VCaP (cell line): ENCODE data around the gene LRRC70.

Experiments
- H3K27ac ChIP-seq: fragments of 450-650 bp; 2 replicates; pipeline ENCODE4 v1.5.1; 2017
- CTCF ChIP-seq: fragments of 450-650 bp; conservative IDR thresholded peaks from 2 replicates; pipeline ENCODE4 v1.5.1; 2017; ENCODE audit warnings: mild to moderate bottlenecking, moderate library complexity

Gene LRRC70

DNA sequence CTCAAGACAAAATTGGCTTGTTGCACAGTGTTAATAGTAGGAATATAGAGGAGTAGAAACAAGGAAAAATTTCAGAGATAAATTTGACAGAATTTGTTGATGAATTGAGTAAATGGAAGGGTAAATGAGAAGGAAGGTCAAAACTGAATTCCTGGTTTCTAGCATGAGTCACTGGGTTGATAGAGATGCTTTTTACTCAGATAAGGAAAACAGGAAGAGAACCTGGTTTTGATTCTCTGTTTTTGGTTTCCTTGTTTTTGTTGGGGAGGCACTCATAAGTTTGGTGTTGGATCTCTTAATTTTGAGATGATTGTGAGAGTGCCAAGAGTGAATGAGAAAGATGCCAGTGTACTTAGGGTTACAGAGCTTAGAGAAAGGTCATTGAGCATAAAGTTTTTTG lies 7.1 kb downstream of the LRRC70 start:
- no peak overlapping the region for H3K27ac ChIP-seq
- no peak for TF ChIP-seq CTCF

DNA sequence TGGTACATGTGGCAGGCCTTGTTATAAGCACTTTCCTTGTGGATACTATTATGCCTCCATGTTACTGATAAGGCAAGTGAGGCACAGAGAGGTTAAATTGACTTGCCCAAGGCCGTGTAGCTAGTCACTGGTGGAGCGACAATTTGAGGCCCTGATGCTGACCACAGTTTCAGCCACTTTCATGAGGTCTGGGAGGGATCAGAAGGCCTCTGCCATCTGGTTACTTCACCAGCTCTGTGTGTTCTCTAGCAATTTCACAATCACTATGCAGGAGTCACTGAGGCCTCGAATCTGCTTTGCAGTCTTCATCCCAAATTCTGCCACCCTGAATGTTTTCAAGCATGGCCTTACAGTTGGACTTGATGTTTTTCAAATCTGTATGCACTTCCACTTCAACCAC lies 9.1 kb downstream of the LRRC70 start:
- H3K27ac ChIP-seq, result no peak overlapping the region
- TF ChIP-seq CTCF, result no peak

DNA sequence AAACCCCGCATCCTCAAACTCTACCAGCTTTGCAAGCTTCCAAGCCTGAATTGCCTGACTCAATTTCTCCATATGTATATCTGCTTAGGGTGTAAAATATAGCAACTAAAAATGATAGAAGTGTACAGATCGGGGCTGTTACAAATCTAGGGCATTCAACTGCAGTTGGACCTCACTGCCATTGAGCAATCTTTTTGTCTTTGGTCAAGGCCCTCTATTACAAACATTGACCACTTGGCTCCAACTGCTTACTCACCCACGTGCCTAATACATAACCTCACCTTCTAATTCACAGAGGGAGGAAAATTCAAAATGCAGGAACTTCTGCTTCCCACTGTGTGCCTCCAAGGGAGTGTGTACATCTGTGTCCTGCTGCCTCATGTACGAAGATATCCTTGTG lies 10.0 kb downstream of the LRRC70 start:
- no peak overlapping the region for H3K27ac ChIP-seq
- no peak for TF ChIP-seq CTCF

DNA sequence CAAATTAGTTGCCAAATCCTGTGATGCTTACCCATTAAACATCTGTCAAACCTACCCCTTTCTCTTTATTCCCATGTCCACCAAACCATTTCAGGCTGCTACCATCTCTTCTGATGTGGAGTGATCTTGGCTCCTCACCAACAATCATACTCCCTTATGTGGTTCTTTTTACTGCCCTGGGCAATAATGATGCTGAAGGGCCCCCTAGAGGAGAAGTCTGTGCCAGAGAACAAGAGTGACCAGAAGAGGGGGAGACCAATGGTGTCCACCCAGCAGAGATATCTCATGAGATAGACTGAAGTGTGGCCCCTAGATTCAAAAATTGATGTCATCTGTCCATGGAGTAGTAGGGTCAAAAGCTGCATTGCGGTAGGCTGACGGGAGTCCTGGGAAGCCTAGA lies 10.9 kb downstream of the LRRC70 start:
- H3K27ac ChIP-seq, result no peak overlapping the region
- TF ChIP-seq CTCF, result no peak

DNA sequence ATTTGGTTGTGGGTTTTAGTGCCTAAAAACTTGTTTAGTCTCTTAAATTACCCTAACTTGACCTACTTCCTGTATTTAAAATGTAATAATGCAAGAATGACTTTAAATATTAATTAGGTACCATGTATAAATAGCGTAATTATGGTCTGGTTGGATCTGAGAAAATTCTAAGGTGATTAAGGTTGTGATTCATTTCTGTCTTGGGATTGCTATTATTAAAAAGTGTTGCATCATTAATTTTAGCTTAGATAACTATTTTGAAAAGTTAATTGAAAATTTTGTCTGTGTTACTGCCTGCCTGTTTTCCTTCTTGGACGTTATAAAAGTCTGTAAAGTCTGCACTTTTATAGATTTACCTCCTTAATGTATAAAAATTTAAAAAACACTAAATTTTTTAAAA lies 11.8 kb downstream of the LRRC70 start:
- no peak for TF ChIP-seq CTCF
- no peak overlapping the region for H3K27ac ChIP-seq

DNA sequence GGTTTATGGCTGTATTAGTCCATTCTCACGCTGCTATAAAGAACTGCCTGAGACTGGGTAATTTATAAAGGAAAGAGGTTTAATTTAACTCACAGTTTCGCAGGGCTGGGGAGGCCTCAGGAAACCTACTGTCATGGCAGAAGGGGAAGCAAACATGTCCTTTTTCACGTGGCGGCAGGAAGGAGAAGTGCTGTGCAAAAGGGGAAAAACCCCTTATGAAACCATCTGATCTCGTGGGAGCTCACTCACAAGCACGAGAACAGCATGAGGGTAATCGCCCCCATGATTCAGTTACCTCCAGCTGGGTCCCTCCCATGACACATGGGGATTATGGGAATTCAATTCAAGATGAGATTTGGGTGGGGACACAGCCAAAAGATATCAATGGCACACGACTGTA lies 13.9 kb downstream of the LRRC70 start:
- no peak for TF ChIP-seq CTCF
- no peak overlapping the region for H3K27ac ChIP-seq

DNA sequence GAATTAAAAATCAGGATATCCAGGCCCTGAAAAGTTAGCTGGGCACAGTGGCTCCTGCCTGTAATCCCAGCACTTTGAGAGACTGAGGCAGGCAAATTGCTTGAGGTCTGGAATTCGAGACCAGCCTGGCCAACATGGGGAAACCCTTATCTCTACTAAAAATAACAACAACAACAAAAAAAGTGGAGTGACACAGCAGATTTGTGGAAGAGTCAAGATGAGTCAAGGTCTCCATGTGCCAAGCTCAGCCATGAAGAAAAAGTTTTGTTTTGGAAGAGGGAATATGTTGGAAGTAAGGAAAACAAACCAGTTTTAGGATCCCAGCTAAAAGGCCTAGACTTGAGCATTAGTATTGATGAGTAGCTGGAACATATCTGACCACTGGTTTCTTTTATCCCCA lies 14.7 kb downstream of the LRRC70 start:
- TF ChIP-seq CTCF, result no peak
- no peak overlapping the region for H3K27ac ChIP-seq

- TF ChIP-seq CTCF, result no peak
- H3K27ac ChIP-seq, result no peak overlapping the region
These were observed 15.9 kb downstream of the LRRC70 start for GRCh38 chr5:62594364-62594984.
